Duodenal mucosa (tissue), 2 donors: ENCODE measurements around the gene DLK2.
"Not testable (repeated sequence)": the region's sequence is repeated elsewhere in the genome, so short reads cannot be mapped to it uniquely, and the experiment has no call there.

ENCODE experiments used
- H3K27ac ChIP-seq: one replicate; pipeline ENCODE4 v1.7.0; 2013; ENCODE audit warnings: low read depth, low read length
- H3K27me3 ChIP-seq, 2 donors: one replicate each; pipeline ENCODE4 v1.7.0; 2013; ENCODE audit warnings: low read length in 2 of 2, control low read depth in 1 of 2; ENCODE audit not compliant: insufficient read depth in 2 of 2, control insufficient read depth in 1 of 2
- H3K36me3 ChIP-seq, 2 donors: one replicate each; pipeline ENCODE4 v1.7.0; 2013; ENCODE audit warnings: low read length in 2 of 2, control low read depth in 1 of 2; ENCODE audit not compliant: insufficient read depth in 2 of 2, control insufficient read depth in 1 of 2
- H3K4me1 ChIP-seq, 2 donors: one replicate each; pipeline ENCODE4 v1.7.0; 2013; ENCODE audit warnings: low read length in 2 of 2, control low read depth in 1 of 2; ENCODE audit not compliant: insufficient read depth in 2 of 2, control insufficient read depth in 1 of 2
- H3K4me3 ChIP-seq, 2 donors: one replicate each; pipeline ENCODE4 v1.7.0; 2013; ENCODE audit warnings: low read length in 2 of 2, low read depth in 1 of 2
- H3K9ac ChIP-seq, 2 donors: one replicate each; pipeline ENCODE4 v1.7.0; 2013; ENCODE audit warnings: low read length in 2 of 2, low read depth in 1 of 2
- H3K9me3 ChIP-seq, 2 donors: one replicate each; pipeline ENCODE4 v1.7.0; 2013; ENCODE audit warnings: low read length in 2 of 2, control low read depth in 1 of 2; ENCODE audit not compliant: control insufficient read depth in 1 of 2

DLK2 gene

DNA sequence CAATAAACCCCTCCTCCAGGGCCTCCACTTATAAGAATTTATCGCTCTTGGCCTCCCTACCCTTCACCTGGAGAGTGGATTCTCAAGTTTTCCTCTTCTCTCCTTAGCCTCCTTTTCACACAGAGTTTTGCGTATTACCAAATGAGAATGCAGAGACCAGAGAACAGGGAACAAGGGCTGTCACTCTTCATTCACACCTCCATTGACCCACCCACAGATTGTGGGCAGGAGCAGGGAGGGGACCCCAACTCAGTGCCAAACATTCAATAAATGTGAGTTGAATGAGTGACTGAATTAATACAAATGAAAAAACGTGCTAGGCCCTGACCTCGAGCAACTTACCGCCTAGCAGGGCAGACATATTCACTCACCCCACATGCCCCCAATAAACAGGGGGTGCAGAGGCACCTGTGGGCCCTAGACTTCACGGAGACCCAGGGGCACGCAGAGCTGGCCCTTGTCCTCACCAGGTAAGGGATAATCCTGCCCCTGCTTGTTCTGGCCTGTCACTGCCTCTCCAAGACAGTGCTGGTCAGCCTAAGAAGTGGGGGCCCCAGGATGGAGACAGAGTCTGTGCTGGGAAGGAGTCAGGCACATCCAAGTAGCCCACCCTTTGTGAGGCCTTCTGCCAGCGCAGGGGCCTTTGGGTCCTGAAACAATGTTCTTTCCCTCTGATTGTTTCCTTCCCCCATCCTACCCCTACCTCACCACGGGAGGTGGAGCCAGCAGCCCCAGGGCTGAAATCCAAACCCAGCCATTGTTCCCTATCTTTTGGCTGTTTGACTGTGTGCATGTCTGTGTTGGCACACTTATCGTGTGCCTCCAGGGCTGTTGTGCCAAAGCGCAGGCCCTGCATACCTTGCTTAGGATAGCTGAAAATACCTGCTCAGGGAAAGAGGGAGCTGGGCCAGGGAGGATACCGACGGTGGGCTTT is 13.7 kb upstream of the DLK2 start:
- no peaks in the 10 kb centered on the region for H3K36me3 ChIP-seq
- H3K4me3 ChIP-seq, result no peak overlapping the region
- no peak overlapping the region for H3K27ac ChIP-seq
- H3K9ac ChIP-seq, result no peak overlapping the region
- H3K9me3 ChIP-seq, result no peaks in the 10 kb centered on the region
- peaks cover 0 to 6% of the 10 kb centered on the region in 2 donors for H3K27me3 ChIP-seq
- no peaks in the 10 kb centered on the region for H3K4me1 ChIP-seq

DNA sequence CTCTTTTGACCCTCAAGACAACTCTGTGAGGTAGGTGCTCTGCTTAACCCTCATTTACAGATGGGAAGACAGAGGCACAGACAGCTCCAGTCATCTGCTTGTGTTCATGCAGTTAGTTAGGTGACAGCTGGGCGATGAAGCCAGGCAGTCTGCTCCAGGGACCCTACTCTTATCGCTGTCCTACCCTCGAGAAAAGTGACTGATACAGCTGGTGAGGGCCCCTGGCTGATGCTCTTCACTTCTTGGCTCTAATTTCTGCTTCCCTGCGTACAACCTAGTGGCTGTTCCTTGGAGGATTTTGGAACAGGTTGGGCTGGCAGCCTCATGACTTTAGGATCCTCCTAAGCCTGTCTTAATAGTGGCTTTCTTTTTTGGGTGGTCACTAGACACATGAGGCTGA is 12.9 kb upstream of the DLK2 start:
- Histone ChIP-seq H3K27ac (no peak overlapping the region), H3K9ac (no peak overlapping the region), H3K27me3 (peaks cover 3 to 6% of the 10 kb centered on the region in 2 donors), H3K36me3 (no peaks in the 10 kb centered on the region), H3K9me3 (no peaks in the 10 kb centered on the region), H3K4me1 (no peaks in the 10 kb centered on the region), H3K4me3 (no peak overlapping the region)

DNA sequence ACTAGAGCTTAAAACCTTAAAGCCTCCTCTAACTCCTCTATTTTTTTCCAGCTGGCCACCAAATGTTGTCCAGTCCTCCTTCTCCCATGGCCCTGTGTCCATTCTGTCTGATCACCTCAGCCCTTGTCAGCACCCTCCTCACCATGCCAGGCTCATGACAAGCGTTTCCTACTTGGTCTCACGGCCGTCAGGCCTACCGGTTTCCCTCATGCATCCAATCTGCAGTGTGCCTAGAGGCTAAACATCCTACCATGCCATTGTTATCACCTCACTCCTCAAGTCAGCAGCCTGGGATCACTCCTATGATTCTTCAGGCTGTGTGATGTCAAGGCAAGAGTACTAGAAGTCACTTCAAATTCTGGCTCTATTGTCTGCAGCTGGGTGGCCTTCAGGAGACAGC is 12.4 kb upstream of the DLK2 start:
- no peaks in the 10 kb centered on the region for H3K36me3 ChIP-seq
- H3K4me3 ChIP-seq, result no peak overlapping the region
- H3K9ac ChIP-seq, result no peak overlapping the region
- no peaks in the 10 kb centered on the region for H3K9me3 ChIP-seq
- H3K27me3 ChIP-seq, result peaks cover 5 to 6% of the 10 kb centered on the region in 2 donors
- no peak overlapping the region for H3K27ac ChIP-seq
- no peaks in the 10 kb centered on the region for H3K4me1 ChIP-seq

DNA sequence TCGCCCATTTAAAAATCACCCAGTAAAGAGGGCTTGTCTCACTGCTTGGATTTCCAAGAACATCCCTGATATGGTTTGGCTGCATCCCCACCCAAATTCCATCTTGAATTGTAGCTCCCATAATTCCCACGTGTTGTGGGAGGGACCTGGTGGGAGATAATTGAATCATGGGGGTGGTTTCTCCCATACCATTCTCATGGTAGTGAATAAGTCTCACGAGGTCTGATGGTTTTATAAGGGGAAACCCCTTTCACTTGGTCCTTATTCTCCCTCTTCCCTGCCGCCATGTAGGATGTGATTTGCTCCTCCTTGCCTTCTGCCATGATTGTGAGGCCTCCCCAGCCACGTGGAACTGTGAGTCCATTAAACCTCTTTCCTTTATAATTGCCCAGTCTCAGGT is 11.9 kb upstream of the DLK2 start:
- H3K4me3 ChIP-seq, H3K27ac ChIP-seq, H3K27me3 ChIP-seq, H3K9ac ChIP-seq, H3K9me3 ChIP-seq, H3K4me1 ChIP-seq, H3K36me3 ChIP-seq: not testable (repeated sequence)

DNA sequence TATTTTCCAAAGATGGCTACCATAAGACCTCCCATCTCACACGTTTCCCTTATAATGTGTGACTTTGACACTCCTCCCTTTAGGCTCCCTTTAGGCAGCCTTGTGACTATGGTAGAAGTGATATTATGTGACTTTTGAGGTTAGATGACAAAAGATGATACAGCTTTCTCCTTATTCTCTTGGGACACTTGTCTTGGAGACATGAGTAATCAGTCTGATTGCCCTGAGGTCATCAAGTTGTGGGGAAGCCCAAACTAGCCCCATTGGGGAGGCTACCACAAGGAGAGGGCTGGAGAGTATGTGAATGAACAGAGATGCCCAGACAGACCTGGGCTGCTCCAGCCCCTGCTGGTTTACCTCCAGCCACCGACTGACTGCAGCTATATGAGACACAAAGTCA is 10.6 kb upstream of the DLK2 start:
- no peaks in the 10 kb centered on the region for H3K9me3 ChIP-seq
- H3K4me3 ChIP-seq, result no peak overlapping the region
- no peaks in the 10 kb centered on the region for H3K36me3 ChIP-seq
- peaks cover 12 to 14% of the 10 kb centered on the region in 2 donors for H3K27me3 ChIP-seq
- no peaks in the 10 kb centered on the region for H3K4me1 ChIP-seq
- no peak overlapping the region for H3K9ac ChIP-seq
- H3K27ac ChIP-seq, result no peak overlapping the region

DNA sequence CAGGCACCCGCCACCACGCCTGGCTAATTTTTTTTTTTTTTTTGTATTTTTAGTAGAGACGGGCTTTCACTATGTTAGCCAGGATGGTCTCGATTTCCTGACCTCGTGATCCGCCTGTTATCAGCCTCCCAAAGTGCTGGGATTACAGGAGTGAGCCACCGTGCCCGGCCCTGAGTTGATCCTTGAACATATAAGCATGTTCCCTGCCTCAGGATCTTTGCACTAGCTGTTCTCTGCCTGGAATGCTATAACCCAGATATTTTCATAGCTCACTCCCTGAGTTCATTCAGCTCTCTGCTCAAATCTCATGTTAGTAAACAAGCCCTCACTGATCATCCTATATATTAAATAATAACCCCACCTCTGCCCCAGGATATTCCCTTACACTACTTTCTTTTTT is 9.0 kb upstream of the DLK2 start:
- Histone ChIP-seq H3K36me3 (no peaks in the 10 kb centered on the region), H3K9me3 (no peaks in the 10 kb centered on the region), H3K27me3 (peaks cover 12 to 14% of the 10 kb centered on the region in 2 donors), H3K4me3 (no peak overlapping the region), H3K9ac (no peak overlapping the region), H3K4me1 (no peaks in the 10 kb centered on the region), H3K27ac (no peak overlapping the region)

DNA sequence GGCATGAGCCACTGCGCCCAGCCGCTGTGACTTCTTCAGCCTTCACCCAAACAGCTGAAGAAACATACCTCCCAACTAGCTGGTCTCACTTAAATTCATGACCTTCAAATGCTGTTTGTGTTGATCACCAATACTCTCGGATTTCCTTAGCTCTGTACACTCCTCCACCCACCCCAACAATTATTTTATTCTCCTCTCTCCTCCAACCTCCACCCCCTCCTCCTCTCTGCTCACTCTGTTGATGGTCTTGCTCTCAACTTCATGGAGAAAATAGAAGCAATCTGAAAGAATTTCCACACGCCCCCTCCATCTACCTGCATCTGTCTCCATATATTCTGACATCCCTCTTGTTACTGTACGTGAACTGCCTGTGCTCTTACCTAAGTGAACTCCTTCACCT is 6.6 kb upstream of the DLK2 start:
- Histone ChIP-seq H3K9ac (no peak overlapping the region), H3K36me3 (no peaks in the 10 kb centered on the region), H3K27ac (no peak overlapping the region), H3K27me3 (peaks cover 6 to 14% of the 10 kb centered on the region in 2 donors), H3K9me3 (no peaks in the 10 kb centered on the region), H3K4me3 (no peak overlapping the region), H3K4me1 (no peaks in the 10 kb centered on the region)

DNA sequence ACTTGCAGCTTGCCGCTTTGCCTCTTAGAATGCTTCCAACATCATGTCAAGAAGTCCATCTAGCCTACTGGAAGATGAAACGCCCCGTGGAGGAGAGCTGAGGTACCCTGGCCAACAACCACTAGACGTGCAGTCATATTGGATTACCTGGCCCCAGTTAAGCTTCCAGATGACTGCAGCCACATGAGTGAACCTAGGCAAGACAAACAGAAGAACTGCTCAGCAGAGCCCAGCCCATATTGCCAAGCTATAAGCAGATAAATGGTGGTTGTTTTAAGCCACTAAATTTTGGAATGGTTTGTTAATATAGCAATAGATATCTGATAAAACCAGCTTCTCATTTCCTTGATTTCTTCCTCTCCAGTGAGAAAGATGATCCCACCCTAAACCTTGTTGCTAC is 4.7 kb upstream of the DLK2 start:
- H3K9me3 ChIP-seq, result no peaks in the 10 kb centered on the region
- no peaks in the 10 kb centered on the region for H3K36me3 ChIP-seq
- no peak overlapping the region for H3K9ac ChIP-seq
- no peak overlapping the region for H3K27ac ChIP-seq
- peaks cover 20 to 21% of the 10 kb centered on the region in 2 donors for H3K27me3 ChIP-seq
- H3K4me3 ChIP-seq, result no peak overlapping the region
- H3K4me1 ChIP-seq, result peaks cover 0 to 6% of the 10 kb centered on the region in 2 donors

DNA sequence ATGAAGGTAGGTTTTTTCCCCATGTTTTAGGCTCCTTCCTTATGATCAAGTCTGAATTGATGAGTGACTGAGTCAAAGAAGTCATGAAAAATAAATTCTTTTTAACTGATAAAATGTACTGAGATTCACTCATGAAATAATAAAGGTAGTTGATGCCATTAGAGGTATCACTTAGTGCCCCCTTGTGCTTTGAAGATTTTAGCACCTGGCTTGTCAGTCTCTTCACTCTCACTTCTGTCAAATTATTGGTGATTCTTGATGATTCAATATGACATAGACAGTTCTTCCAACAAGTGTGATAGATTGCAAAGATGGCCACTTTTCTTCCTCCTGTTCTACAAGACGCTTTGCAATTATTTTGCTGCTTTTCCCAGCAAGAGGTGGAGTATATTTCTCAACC is 4.2 kb upstream of the DLK2 start:
- no peak overlapping the region for H3K9ac ChIP-seq
- H3K36me3 ChIP-seq, result no peaks in the 10 kb centered on the region
- no peak overlapping the region for H3K4me3 ChIP-seq
- no peak overlapping the region for H3K27ac ChIP-seq
- peaks cover 20 to 21% of the 10 kb centered on the region in 2 donors for H3K27me3 ChIP-seq
- no peaks in the 10 kb centered on the region for H3K9me3 ChIP-seq
- H3K4me1 ChIP-seq, result peaks cover under 1 to 6% of the 10 kb centered on the region in 2 donors

DNA sequence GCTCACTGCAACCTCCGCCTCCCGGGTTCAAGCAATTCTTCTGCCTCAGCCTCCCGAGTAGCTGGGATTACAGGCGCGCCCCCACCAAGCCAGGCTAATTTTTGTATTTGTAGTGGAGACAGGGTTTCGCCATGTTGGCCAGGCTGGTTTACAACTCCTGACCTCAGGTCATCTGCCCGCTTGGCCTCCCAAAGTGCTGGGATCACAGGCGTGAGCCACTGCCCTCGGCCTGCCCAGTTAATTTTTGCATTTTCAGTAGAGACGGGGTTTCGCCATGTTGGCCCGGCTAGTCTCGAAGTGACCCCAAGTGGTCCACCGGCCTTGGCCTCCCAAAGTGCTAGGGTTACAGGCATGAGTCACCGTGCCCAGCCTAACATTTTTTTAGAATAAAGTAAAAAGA is 2.8 kb upstream of the DLK2 start:
- H3K27me3 ChIP-seq, result peaks cover 17 to 20% of the 10 kb centered on the region in 2 donors
- not testable (repeated sequence) for H3K9ac ChIP-seq, H3K27ac ChIP-seq, H3K9me3 ChIP-seq, H3K36me3 ChIP-seq, H3K4me3 ChIP-seq, H3K4me1 ChIP-seq
